ENCODE results near the gene SYTL4. TPM values are rescaled to one million over a fixed set of nuclear protein-coding genes. Genes with fewer than 3 reads are reported as not detected.

SYTL4 gene
- total and polyA plus RNA-seq, 2 of the 13 experiments (the other 11 are each of a cell fraction or from before 2014, with no cell fraction given): 0.41 to 0.73 TPM

- TF ChIP-seq MAX (IDR thresholded peaks at IDR 0.05): no peak
- peak; percentile 24 for TF ChIP-seq ASH2L (IDR thresholded peaks at IDR 0.05; ENCODE audit: insufficient read length, low read depth, low read length)
- 0 out of 2 replicates have a peak, but pooled peaks have one; percentile 15 for TF ChIP-seq FOXP4 (CRISPR knock-in tag; IDR thresholded peaks at IDR 0.05)
- TF ChIP-seq RBFOX2 (IDR thresholded peaks at IDR 0.05; ENCODE audit: low read depth, low read length): peak; percentile 52
- TF ChIP-seq HNF4G (IDR thresholded peaks at IDR 0.05; ENCODE audit: borderline replicate concordance, low read depth, low read length): peak; percentile 80; the same call in 1 of the 2 replicates
- no peak for TF ChIP-seq HNF4G (CRISPR knock-in tag; IDR thresholded peaks at IDR 0.05; ENCODE audit: borderline replicate concordance, low read depth)
- TF ChIP-seq ZNF564 (CRISPR knock-in tag; IDR thresholded peaks at IDR 0.05): no peak
- TF ChIP-seq YEATS4 (CRISPR knock-in tag; IDR thresholded peaks at IDR 0.05; ENCODE audit: borderline replicate concordance): 0 out of 2 replicates have a peak, but pooled peaks have one; percentile 0
- TF ChIP-seq CEBPB (IDR thresholded peaks at IDR 0.05; ENCODE audit: borderline replicate concordance, low read depth, low read length): peak; percentile 49; the same call in 1 of the 2 replicates
- peak in 1 of 2 experiments; percentile 57; a peak in 1 of 4 replicates for TF ChIP-seq POLR2A (IDR thresholded peaks at IDR 0.05; ENCODE audit: insufficient read depth in 1 of 2, low read depth in 2 of 2, low read length in 2 of 2)
- 0 out of 2 replicates have a peak, but pooled peaks have one; percentile 13 for TF ChIP-seq SALL1 (CRISPR knock-in tag; IDR thresholded peaks at IDR 0.05)
- TF ChIP-seq SOX13 (IDR thresholded peaks at IDR 0.05): no peak
- TF ChIP-seq SOX13 (CRISPR knock-in tag; conservative IDR thresholded peaks at IDR 0.05 in 1 of 2, IDR thresholded peaks at IDR 0.05 in 1 of 2): peak in 1 of 2 experiments; percentile 46; a peak in 1 of 4 replicates
- TF ChIP-seq MED1 (CRISPR knock-in tag; IDR thresholded peaks at IDR 0.05): 0 out of 2 replicates have a peak, but pooled peaks have one; percentile 14
- peak; percentile 58; the same call in 1 of the 2 replicates for TF ChIP-seq NCOA2 (CRISPR knock-in tag; IDR thresholded peaks at IDR 0.05)
Observed at GRCh38 chrX:100648458-100649417, 83.2 kb downstream of the SYTL4 start (continued).

Measured in HepG2 (cell line).